Activated T-helper 17 cell treated with anti-CD3 and anti-CD28 coated beads, Interleukin-2, amount 50 U/mL, for 72 hours (primary cell): ENCODE measurements around the gene TRMT5. TPM values are rescaled to one million over a fixed set of nuclear protein-coding genes. Genes with fewer than 3 reads are reported as not detected.

ENCODE experiments used
- ATAC-seq: fragments of 150-1000 bp; cut with Tn5 transposase; replicated peaks from 2 replicates; pipeline ENCODE4 v1.10.0; 2021; ENCODE audit warnings: mild to moderate bottlenecking, moderate library complexity
- H3K27ac Mint-ChIP-seq: one replicate; pipeline ENCODE4 v1.8.0; 2022; ENCODE audit warnings: mixed read lengths
- H3K27me3 Mint-ChIP-seq: one replicate; pipeline ENCODE4 v1.8.0; 2022; ENCODE audit warnings: mixed read lengths
- H3K36me3 Mint-ChIP-seq: one replicate; pipeline ENCODE4 v1.8.0; 2022; ENCODE audit warnings: low read depth, mild to moderate bottlenecking, mixed read lengths
- H3K4me1 Mint-ChIP-seq: one replicate; pipeline ENCODE4 v1.8.0; 2022; ENCODE audit warnings: mixed read lengths
- H3K4me3 Mint-ChIP-seq: one replicate; pipeline ENCODE4 v1.8.0; 2022; ENCODE audit warnings: mild to moderate bottlenecking, mixed read lengths
- H3K9me3 Mint-ChIP-seq: one replicate; pipeline ENCODE4 v1.8.0; 2022; ENCODE audit warnings: mixed read lengths
- total RNA-seq, 2 donors: library from RNA; stranded (reverse); gene quantifications; one replicate each; pipeline ENCODE4 v1.2.3, GENCODE V29; 2022

The TRMT5 gene
- total RNA-seq, 2 donors from 2014 or later: 16.4 to 16.5 TPM

GRCh38 chr14:60945984-60946383, 34.9 kb downstream of the TRMT5 start:
- ATAC-seq: peak; percentile 85
- H3K4me1 Mint-ChIP-seq: peaks cover 17% of the 10 kb centered on the region
- H3K9me3 Mint-ChIP-seq: no peaks in the 10 kb centered on the region
- H3K36me3 Mint-ChIP-seq: peaks cover 10% of the 10 kb centered on the region
- H3K4me3 Mint-ChIP-seq: peak overlapping the region; percentile 45
- H3K27ac Mint-ChIP-seq: peak overlapping the region; percentile 77
- no peaks in the 10 kb centered on the region for H3K27me3 Mint-ChIP-seq

DNA sequence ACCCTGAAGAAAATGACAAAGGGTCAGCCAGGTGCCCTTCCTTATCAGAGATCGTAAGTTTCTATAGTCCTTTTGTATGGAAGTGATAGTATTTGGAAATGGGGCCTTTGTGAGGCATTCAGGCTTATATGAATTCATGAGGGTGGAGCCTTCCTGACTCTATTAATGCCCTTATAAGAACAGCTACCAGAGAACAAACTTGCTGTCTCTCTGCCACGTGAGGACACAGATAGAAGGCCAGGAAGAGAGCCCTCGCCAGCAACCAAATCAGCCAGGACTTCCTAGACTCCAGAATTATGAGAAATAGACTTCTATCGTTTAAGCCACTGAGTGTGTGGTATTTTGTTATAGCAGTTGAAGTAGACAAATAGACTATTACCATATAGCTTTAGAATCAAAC, 36.7 kb downstream of the TRMT5 start:
- Mint-ChIP-seq H3K27ac (no peak overlapping the region), H3K36me3 (peaks cover 10% of the 10 kb centered on the region), H3K4me1 (peaks cover 17% of the 10 kb centered on the region), H3K4me3 (no peak overlapping the region), H3K9me3 (no peaks in the 10 kb centered on the region), H3K27me3 (no peaks in the 10 kb centered on the region)
- ATAC-seq: no peak

GRCh38 chr14:60943637-60944032, 37.2 kb downstream of the TRMT5 start:
- Mint-ChIP-seq H3K36me3 (peaks cover 10% of the 10 kb centered on the region), H3K4me1 (peaks cover 17% of the 10 kb centered on the region), H3K27me3 (no peaks in the 10 kb centered on the region), H3K4me3 (no peak overlapping the region), H3K27ac (peak overlapping the region; percentile 15), H3K9me3 (no peaks in the 10 kb centered on the region)
- no peak for ATAC-seq

- Mint-ChIP-seq H3K4me3 (no peak overlapping the region), H3K27me3 (no peaks in the 10 kb centered on the region), H3K36me3 (no peaks in the 10 kb centered on the region), H3K9me3 (no peaks in the 10 kb centered on the region), H3K4me1 (no peaks in the 10 kb centered on the region), H3K27ac (no peak overlapping the region)
- ATAC-seq: no peak
Observed at GRCh38 chr14:60935319-60935718, 45.6 kb downstream of the TRMT5 start.

- no peaks in the 10 kb centered on the region for H3K9me3 Mint-ChIP-seq
- no peak overlapping the region for H3K4me3 Mint-ChIP-seq
- no peak for ATAC-seq
- no peaks in the 10 kb centered on the region for H3K27me3 Mint-ChIP-seq
- no peaks in the 10 kb centered on the region for H3K36me3 Mint-ChIP-seq
- H3K4me1 Mint-ChIP-seq: no peaks in the 10 kb centered on the region
- no peak overlapping the region for H3K27ac Mint-ChIP-seq
Observed at GRCh38 chr14:60933920-60934655, 46.8 kb downstream of the TRMT5 start.

DNA sequence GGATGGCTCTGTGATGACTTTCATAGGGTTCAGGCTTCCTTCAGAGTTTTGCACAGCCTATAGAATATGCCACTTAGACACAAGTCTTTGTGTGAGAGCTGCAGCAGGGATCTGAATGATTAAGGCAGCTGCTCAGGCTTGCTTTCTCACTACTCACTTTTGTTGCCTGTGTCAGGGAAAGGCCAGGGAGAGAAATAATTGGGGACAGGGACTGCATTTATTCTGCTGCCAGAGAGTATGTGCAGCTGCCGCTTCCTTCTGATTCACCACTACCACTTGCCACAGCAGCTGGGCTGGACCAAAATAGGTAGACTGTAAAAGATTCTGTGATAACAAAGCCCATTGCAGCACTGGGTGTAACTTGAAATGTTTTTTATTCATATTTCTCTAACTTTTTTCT, 49.7 kb downstream of the TRMT5 start:
- ATAC-seq: no peak
- no peaks in the 10 kb centered on the region for H3K9me3 Mint-ChIP-seq
- H3K27ac Mint-ChIP-seq: no peak overlapping the region
- no peaks in the 10 kb centered on the region for H3K27me3 Mint-ChIP-seq
- no peaks in the 10 kb centered on the region for H3K4me1 Mint-ChIP-seq
- H3K36me3 Mint-ChIP-seq: no peaks in the 10 kb centered on the region
- H3K4me3 Mint-ChIP-seq: no peak overlapping the region

DNA sequence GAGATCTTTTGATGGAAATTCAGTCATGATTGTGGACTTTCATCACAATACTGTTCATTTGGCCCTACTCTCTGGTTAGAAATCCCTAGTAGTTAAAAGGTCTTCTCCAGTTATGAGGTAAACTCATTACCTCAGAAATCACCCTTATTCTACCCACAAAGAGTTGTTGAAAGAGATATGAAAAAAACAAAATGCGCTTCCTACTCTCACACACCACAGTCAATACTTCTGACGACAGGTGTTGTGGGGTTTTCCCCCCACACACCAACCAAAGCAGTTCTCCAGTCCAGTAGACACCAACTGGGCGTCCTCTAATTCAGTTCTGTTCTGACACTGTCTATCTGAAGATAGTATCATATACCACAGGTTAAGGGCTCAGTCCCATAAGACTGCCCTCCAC, 54.9 kb downstream of the TRMT5 start:
- Mint-ChIP-seq H3K9me3 (no peaks in the 10 kb centered on the region), H3K4me3 (no peak overlapping the region), H3K27me3 (no peaks in the 10 kb centered on the region), H3K36me3 (no peaks in the 10 kb centered on the region), H3K4me1 (peaks cover 5% of the 10 kb centered on the region), H3K27ac (no peak overlapping the region)
- peak; percentile 18 for ATAC-seq

DNA sequence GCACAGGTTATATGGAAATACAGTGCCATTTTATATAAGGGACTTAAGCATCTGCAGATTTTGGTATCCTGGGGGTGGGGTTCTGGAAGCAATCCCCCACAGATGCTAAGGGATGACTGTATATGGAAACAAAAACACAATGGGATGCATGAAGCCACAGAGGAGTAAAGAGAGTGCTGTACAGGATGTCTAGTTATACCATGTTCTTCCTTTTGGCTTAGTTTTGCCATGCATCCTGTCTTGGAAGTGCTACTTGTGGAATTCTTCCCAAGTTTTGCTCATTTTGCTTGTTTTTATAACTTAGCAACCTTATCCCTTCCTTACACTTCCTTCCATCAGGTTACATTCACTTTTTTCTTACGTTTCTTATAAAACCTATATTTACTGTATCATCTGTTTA, 55.6 kb downstream of the TRMT5 start:
- peaks cover 5% of the 10 kb centered on the region for H3K4me1 Mint-ChIP-seq
- H3K4me3 Mint-ChIP-seq: no peak overlapping the region
- H3K27ac Mint-ChIP-seq: no peak overlapping the region

GRCh38 chr14:60922050-60922449, 58.8 kb downstream of the TRMT5 start:
- no peak overlapping the region for H3K4me3 Mint-ChIP-seq
- ATAC-seq: no peak
- no peaks in the 10 kb centered on the region for H3K9me3 Mint-ChIP-seq

More for the DNA sequence above, 55.6 kb downstream of the TRMT5 start:
- H3K9me3 Mint-ChIP-seq: no peaks in the 10 kb centered on the region
- H3K36me3 Mint-ChIP-seq: no peaks in the 10 kb centered on the region
- H3K27me3 Mint-ChIP-seq: no peaks in the 10 kb centered on the region
- ATAC-seq: no peak

More at GRCh38 chr14:60922050-60922449, 58.8 kb downstream of the TRMT5 start:
- Mint-ChIP-seq H3K36me3 (no peaks in the 10 kb centered on the region), H3K4me1 (peaks cover 5% of the 10 kb centered on the region), H3K27me3 (no peaks in the 10 kb centered on the region), H3K27ac (no peak overlapping the region)

Other genes starting within 250 kb of the TRMT5 start
- gene MNAT1, start 246.3 kb downstream of the TRMT5 start, total RNA-seq: 10 to 100 TPM; 13.4 to 29.9 TPM
- gene SLC38A6, start 166 bp upstream of the TRMT5 start, total RNA-seq: 10 to 100 TPM in 1 of 2 donors, 1 to 10 TPM in 1; 8.7 to 11.8 TPM